ENCODE measurements around the gene DUS3L.

DUS3L gene

GRCh38 chr19:5809053-5809452 lies 18.1 kb upstream of the DUS3L start:
- DNase-seq (ENCODE audit: low spot score) = no peak
- no peak for TF ChIP-seq CTCF (IDR thresholded peaks at IDR 0.05; ENCODE audit: extremely low read depth, missing control alignments)

GRCh38 chr19:5808120-5808816 lies 17.3 kb upstream of the DUS3L start:
- DNase-seq (ENCODE audit: low spot score) = no peak
- no peak for TF ChIP-seq CTCF (IDR thresholded peaks at IDR 0.05; ENCODE audit: extremely low read depth, missing control alignments)

- TF ChIP-seq CTCF (IDR thresholded peaks at IDR 0.05; ENCODE audit: extremely low read depth, missing control alignments) = no peak
- no peak for DNase-seq (ENCODE audit: low spot score)
Measured at GRCh38 chr19:5806905-5807304, 15.9 kb upstream of the DUS3L start.

GRCh38 chr19:5806133-5806489 lies 15.1 kb upstream of the DUS3L start:
- TF ChIP-seq CTCF (IDR thresholded peaks at IDR 0.05; ENCODE audit: extremely low read depth, missing control alignments) = no peak
- DNase-seq (ENCODE audit: low spot score) = no peak

GRCh38 chr19:5805462-5806132 lies 14.6 kb upstream of the DUS3L start:
- DNase-seq (ENCODE audit: low spot score) = peak; percentile 80
- peak; percentile 45 for TF ChIP-seq CTCF (IDR thresholded peaks at IDR 0.05; ENCODE audit: extremely low read depth, missing control alignments)

DNA sequence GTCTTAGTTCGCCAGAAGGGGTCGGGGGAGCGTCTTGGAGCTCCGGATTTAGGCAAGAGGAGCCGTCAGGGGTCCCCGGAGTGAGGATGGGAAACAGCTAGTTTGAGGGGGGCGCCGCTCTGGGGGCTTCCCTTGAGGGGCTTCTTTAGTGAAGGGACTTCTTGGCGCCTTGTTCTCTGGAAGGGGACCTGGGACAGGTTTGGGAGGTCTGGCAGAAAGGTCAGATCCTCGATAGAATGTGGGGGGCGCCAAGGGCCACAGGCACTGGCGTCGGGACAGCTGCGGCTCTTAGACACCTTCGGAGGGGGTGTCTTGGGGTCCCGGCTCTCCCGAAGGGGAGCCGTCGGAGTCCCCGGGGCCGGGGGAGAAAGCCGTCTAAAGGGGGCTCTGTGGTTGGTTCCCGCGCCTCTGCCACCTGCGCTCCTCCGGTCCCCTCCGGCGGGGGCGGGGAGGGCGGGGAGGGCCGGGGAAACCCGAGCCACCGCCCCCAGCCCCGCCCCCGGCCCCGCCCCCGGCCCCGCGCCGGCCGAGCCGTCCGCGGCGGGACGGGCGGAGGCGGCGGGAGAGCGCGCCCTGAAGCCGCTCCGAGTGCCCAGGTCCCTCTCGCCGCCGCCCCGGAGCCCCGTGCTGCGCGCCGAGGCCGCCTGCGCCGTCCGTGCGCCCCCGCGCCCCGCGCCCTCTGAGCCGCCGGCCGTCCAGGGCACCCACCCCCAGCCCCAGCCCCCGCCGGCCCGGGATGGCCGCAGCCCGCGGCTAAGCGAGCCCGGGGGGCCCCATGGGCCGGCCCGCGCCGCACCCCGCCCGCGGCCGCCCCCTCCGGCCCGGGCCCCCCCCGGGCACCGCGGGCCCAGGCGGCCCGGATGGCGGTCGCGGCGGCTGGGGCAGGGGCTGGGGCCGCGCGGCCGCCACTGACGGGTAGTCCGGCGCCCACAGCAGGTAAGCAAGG lies 13.8 kb upstream of the DUS3L start, which contains the start of gene NRTN:
TSS of gene NRTN (plus strand) at position 552 of the 946 bp plus-strand sequence. CDS start 19,099 bp downstream, outside the sequence.
- DNase-seq (ENCODE audit: low spot score) = peak; percentile 93
- TF ChIP-seq CTCF (IDR thresholded peaks at IDR 0.05; ENCODE audit: extremely low read depth, missing control alignments) = no peak
